ENCODE measurements around the gene WDR81.

DNA sequence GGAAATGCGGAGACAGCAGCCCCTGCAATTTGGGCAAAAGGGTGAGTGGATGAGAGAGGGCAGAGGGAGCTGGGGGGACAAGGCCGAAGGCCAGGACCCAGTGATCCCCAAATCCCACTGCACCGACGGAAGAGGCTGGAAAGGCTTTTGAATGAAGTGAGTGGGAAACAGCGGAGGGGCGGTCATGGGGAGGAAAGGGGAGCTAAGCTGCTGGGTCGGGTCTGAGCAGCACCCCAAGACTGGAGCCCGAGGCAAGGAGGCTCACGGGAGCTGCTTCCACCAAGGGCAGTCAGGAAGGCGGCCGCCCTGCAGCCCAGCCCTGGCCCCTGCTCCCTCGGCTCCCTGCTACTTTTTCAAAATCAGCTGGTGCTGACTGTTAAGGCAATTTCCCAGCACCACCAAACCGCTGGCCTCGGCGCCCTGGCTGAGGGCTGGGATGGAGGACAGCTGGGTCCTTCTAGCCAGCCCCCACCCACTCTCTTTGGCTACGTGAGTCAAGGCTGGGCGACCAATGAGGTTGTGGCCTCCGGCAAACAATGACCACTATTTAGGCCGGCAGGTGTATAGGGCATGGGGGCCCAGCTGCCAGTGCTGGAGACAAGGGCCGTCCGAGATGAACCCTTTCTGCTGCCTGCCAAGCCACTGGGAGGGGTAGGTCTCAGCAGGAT, 37.9 kb downstream of the WDR81 start:
- TF ChIP-seq POLR2A (IDR thresholded peaks at IDR 0.05) = peak; percentile 8
- TF ChIP-seq, protein P1, sequence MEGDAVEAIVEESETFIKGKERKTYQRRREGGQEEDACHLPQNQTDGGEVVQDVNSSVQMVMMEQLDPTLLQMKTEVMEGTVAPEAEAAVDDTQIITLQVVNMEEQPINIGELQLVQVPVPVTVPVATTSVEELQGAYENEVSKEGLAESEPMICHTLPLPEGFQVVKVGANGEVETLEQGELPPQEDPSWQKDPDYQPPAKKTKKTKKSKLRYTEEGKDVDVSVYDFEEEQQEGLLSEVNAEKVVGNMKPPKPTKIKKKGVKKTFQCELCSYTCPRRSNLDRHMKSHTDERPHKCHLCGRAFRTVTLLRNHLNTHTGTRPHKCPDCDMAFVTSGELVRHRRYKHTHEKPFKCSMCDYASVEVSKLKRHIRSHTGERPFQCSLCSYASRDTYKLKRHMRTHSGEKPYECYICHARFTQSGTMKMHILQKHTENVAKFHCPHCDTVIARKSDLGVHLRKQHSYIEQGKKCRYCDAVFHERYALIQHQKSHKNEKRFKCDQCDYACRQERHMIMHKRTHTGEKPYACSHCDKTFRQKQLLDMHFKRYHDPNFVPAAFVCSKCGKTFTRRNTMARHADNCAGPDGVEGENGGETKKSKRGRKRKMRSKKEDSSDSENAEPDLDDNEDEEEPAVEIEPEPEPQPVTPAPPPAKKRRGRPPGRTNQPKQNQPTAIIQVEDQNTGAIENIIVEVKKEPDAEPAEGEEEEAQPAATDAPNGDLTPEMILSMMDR (IDR thresholded peaks at IDR 0.05) = no peak
- TF ChIP-seq POLR2AphosphoS5 (IDR thresholded peaks at IDR 0.05) = no peak

All from transverse colon (tissue), 4 donors.